ENCODE measurements around the gene ZPBP. TPM values are rescaled to one million over a fixed set of nuclear protein-coding genes. Genes with fewer than 3 reads are reported as not detected.
"Not testable (repeated sequence)": the region's sequence is repeated elsewhere in the genome, so short reads cannot be mapped to it uniquely, and the experiment has no call there.

The ZPBP gene
- polyA plus RNA-seq, 3 donors = 0.28 to 0.73 (median 0.53) TPM

DNA sequence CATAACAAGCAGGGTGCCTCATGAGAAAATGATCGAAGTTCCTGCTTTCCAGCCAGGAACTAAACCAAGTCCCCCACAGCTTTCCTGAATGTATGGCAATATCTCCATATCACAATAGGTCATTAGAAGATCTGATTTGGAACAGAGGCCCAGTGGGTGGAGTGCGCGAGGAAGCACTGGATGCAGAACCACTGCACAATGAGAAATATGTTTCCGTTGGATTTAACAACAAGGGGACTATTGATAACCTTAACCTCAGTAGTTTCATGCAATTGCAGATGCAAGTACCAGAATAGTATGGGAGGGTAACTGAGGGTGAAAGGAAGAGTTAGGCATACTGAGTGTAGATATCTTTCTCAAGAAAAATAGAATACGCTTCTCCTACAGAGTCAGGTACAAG is 45.3 kb downstream of the ZPBP start:
- no peak for DNase-seq

GRCh38 chr7:50041165-50041564 is 51.9 kb downstream of the ZPBP start:
- DNase-seq = not testable (repeated sequence)

- DNase-seq = peak; percentile 42
Measured at GRCh38 chr7:50037086-50037485, 56.0 kb downstream of the ZPBP start.

DNA sequence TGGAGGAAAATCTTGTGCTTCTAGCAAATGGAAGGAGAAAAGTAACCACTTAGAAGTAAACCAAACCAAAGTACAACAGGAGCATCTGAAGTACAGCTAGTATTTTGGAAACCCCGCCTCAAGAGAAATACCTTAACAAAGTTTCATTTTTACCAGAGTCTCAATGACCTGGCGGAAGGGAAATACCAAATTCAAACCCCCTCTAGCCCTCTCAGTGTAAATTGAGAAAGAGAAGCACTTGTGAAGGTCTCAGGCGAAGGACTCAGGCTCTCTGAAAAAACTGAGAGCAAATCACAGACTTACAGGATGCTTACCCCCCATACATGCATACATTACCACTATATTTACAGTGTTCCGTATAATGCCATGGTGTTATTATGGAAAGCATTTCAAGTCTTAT is 70.1 kb downstream of the ZPBP start:
- no peak for DNase-seq

GRCh38 chr7:50022451-50022850 is 70.6 kb downstream of the ZPBP start:
- no peak for DNase-seq

GRCh38 chr7:49995681-49996080 is 97.4 kb downstream of the ZPBP start:
- DNase-seq = no peak

- DNase-seq = no peak
Measured at GRCh38 chr7:49986191-49986590, 106.9 kb downstream of the ZPBP start.

- peak; percentile 10 for DNase-seq
Measured at GRCh38 chr7:49980465-49980864, 112.6 kb downstream of the ZPBP start.

GRCh38 chr7:49976238-49976637 is 116.8 kb downstream of the ZPBP start:
- no peak for DNase-seq

GRCh38 chr7:49974035-49974434 is 119.0 kb downstream of the ZPBP start:
- DNase-seq = no peak

DNA sequence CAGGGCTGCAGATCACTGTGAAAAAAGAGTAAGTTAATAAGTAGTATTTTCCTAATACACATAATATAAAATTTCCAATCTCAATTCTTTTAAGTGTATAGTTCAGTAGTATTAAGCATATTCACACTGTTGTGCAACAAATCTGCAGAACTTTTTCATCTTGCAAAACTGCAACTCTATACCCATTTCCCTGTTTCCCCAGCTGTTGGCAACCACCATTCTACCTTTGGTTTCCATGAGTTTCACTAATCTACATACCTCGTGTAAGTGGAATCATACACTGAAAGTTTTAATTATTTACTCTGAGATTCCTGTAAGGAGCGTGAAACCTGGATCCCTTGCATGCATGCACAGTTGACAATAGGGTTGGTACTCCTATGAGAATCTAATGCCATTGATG is 155.4 kb downstream of the ZPBP start:
- DNase-seq = no peak

- no peak for DNase-seq
Measured at GRCh38 chr7:49931627-49932026, 161.4 kb downstream of the ZPBP start.

- DNase-seq = no peak
Measured at GRCh38 chr7:49928787-49929186, 164.3 kb downstream of the ZPBP start.

DNA sequence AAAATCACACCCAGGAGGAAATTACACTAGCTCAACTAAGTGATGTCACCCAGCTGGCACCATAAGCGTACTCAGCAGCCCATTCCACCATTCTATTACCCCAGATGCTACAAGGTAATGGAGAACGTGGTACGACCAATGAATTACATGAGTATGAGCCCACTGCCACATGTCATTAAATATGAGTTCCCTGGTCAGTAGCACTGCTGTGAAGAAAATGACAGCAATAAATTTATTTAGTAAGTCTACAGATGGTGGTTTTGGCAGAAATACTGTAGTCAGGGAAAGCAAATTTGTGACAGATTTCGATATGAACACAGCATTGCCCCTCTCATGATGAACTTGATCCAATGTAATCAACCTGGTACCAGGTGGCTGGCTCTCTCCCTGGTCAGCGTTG is 165.4 kb downstream of the ZPBP start:
- no peak for DNase-seq

DNA sequence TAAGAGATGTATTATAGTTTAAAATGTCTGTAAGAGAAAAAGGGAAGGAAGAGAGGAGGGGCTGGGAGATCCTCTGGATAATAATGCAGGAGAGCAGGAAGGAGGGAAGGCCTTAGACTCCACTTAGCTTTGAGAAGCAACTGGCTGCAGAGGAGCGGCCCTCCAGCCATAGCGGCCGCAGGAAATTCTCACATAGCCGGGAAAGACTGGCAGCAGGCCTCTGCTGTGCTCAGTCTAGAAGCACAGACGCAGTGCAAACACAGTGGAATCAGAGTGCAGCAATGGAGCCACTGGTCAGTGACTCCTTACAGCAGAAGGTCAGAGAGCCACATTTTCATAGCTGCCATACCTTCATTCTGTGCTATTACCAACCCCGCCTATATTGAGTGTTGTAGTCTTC is 166.3 kb downstream of the ZPBP start:
- no peak for DNase-seq

DNA sequence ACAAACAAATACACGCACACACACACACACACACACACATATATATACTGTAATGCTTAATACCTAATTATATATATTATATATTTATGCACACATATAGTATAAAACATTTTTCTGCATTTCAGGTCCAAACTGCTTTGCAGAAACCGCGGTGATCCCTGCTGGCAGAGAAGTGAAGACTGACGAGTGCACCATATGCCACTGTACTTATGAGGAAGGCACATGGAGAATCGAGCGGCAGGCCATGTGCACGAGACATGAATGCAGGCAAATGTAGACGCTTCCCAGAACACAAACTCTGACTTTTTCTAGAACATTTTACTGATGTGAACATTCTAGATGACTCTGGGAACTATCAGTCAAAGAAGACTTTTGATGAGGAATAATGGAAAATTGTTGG is 181.1 kb downstream of the ZPBP start:
- no peak for DNase-seq

GRCh38 chr7:49894543-49894942 is 198.5 kb downstream of the ZPBP start:
- DNase-seq = no peak

DNA sequence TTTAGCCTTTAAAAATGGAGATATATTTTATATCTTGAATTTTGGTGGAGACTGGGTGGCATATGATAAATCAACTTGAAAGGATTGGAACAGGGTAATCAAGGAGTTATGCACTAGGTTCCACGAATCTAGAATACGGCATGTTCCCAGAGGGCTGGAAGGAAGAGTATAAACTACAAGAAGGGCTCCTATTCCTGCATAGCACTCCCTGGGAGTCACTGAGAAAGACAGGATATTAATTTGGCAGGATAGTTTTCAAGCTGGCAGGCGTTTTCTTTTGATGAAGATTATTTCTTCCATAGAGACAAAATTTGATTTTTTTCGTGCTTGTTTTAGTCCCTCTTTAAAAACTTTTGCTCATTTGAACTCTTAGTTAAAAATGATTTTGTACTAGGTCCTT is 199.9 kb downstream of the ZPBP start:
- DNase-seq = no peak

DNA sequence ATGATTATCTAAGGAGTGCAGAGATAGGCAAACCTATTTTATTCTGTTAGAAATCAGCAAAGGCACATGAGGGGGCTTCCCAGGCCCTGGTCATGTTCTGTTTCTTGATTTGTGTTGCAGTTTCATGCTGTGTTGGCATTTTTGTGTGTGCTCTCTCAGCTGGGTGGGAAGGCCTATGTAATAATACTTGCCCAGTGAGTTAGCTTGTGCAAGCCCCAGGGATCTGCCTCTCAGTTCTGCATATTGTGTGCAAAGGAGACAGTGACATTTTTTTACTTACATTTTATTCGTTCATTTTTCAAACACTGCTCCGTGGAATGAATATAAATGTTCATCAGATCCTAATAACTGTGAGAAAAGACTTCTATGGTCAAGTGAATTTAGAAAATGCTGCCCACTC is 200.6 kb downstream of the ZPBP start:
- no peak for DNase-seq

Other genes starting within 250 kb of the ZPBP start
- gene IKZF1, start 211.5 kb upstream of the ZPBP start, polyA plus RNA-seq (ENCODE audit: insufficient read length in 3 of 3) = 1 to 10 TPM in 2 of 3 donors, under 1 TPM in 1; 0.94 to 1.8 (median 1.6) TPM

All from renal pelvis (tissue), 4 donors.